Effector memory CD4-positive, alpha-beta T cell (primary cell): ENCODE measurements around the gene TPH2.

ENCODE experiments used
- DNase-seq, 3 donors: peaks; one replicate each; pipeline ENCODE4 v3.0.0-alpha.2; 2020
- H3K27ac ChIP-seq: 2 replicates; pipeline ENCODE4 v1.7.0; 2013; ENCODE audit warnings: mild to moderate bottlenecking, low read length, moderate library complexity; ENCODE audit not compliant: insufficient read depth, poor library complexity, severe bottlenecking
- H3K27me3 ChIP-seq: replicated peaks from 2 replicates; pipeline ENCODE4 v1.7.0; 2013; ENCODE audit warnings: mild to moderate bottlenecking, low read length; ENCODE audit not compliant: insufficient read depth, control insufficient read depth, poor library complexity, severe bottlenecking
- H3K36me3 ChIP-seq: 2 replicates; pipeline ENCODE4 v1.7.0; 2013; ENCODE audit warnings: mild to moderate bottlenecking, low read length, moderate library complexity; ENCODE audit not compliant: control insufficient read depth, insufficient read depth
- H3K4me1 ChIP-seq: 2 replicates; pipeline ENCODE4 v1.7.0; 2013; ENCODE audit warnings: low read length, mild to moderate bottlenecking; ENCODE audit not compliant: control insufficient read depth, insufficient read depth, poor library complexity, severe bottlenecking
- H3K4me3 ChIP-seq: 2 replicates; pipeline ENCODE4 v1.7.0; 2013; ENCODE audit warnings: low read length, low read depth, mild to moderate bottlenecking; ENCODE audit not compliant: insufficient read depth, poor library complexity, severe bottlenecking
- H3K9me3 ChIP-seq: 2 replicates; pipeline ENCODE4 v1.7.0; 2013; ENCODE audit warnings: mild to moderate bottlenecking, low read length, moderate library complexity; ENCODE audit not compliant: control insufficient read depth

TPH2 gene

GRCh38 chr12:71981149-71981548, 42.5 kb downstream of the TPH2 start:
- no peak for DNase-seq
- Histone ChIP-seq H3K36me3 (no peaks in the 10 kb centered on the region), H3K27me3 (no peaks in the 10 kb centered on the region), H3K9me3 (no peaks in the 10 kb centered on the region), H3K27ac (no peak overlapping the region), H3K4me3 (no peak overlapping the region), H3K4me1 (no peaks in the 10 kb centered on the region)

- no peak for DNase-seq
- Histone ChIP-seq H3K36me3 (no peaks in the 10 kb centered on the region), H3K27me3 (no peaks in the 10 kb centered on the region), H3K27ac (no peak overlapping the region), H3K9me3 (no peaks in the 10 kb centered on the region), H3K4me3 (no peak overlapping the region), H3K4me1 (no peaks in the 10 kb centered on the region)
Observed at GRCh38 chr12:71994715-71995114, 56.1 kb downstream of the TPH2 start.

- Histone ChIP-seq H3K27me3 (no peaks in the 10 kb centered on the region), H3K9me3 (no peaks in the 10 kb centered on the region)
- DNase-seq: no peak
Observed at GRCh38 chr12:71999795-72000194, 61.1 kb downstream of the TPH2 start.

GRCh38 chr12:72000969-72001648, 62.5 kb downstream of the TPH2 start:
- no peak overlapping the region for H3K27ac ChIP-seq
- no peaks in the 10 kb centered on the region for H3K27me3 ChIP-seq
- no peaks in the 10 kb centered on the region for H3K4me1 ChIP-seq
- no peaks in the 10 kb centered on the region for H3K36me3 ChIP-seq
- no peak overlapping the region for H3K4me3 ChIP-seq
- no peak for DNase-seq
- no peaks in the 10 kb centered on the region for H3K9me3 ChIP-seq

More at GRCh38 chr12:71999795-72000194, 61.1 kb downstream of the TPH2 start:
- Histone ChIP-seq H3K36me3 (no peaks in the 10 kb centered on the region), H3K4me1 (no peaks in the 10 kb centered on the region), H3K27ac (no peak overlapping the region), H3K4me3 (no peak overlapping the region)

GRCh38 chr12:72006766-72007165, 68.1 kb downstream of the TPH2 start:
- no peak overlapping the region for H3K27ac ChIP-seq
- no peaks in the 10 kb centered on the region for H3K4me1 ChIP-seq
- H3K27me3 ChIP-seq: no peaks in the 10 kb centered on the region
- no peak overlapping the region for H3K4me3 ChIP-seq
- no peaks in the 10 kb centered on the region for H3K9me3 ChIP-seq
- no peak for DNase-seq
- H3K36me3 ChIP-seq: no peaks in the 10 kb centered on the region

GRCh38 chr12:72010356-72010755, 71.7 kb downstream of the TPH2 start:
- Histone ChIP-seq H3K4me3 (no peak overlapping the region), H3K36me3 (no peaks in the 10 kb centered on the region), H3K27ac (no peak overlapping the region), H3K4me1 (no peaks in the 10 kb centered on the region), H3K27me3 (no peaks in the 10 kb centered on the region), H3K9me3 (no peaks in the 10 kb centered on the region)
- DNase-seq: no peak

DNA sequence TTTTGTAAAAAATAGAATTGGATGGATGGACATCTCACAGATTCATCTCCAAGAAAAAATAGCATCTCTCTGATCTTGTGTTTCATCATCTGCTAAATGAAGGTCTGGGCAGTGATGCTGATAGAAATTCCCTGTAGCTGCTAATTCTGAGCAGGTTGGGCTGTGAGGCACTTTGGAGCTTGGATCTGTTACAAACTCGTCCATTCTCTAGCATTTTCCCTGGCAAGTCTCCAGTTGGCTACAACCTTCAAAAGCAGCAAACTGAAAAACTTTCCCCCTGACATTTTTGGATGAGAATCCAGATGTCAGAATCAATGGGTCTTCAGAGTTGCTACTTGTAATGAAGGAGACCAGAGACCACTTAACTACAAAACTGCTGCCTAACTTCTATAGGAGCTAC, 72.7 kb downstream of the TPH2 start:
- DNase-seq: no peak
- Histone ChIP-seq H3K4me3 (no peak overlapping the region), H3K36me3 (no peaks in the 10 kb centered on the region), H3K27ac (no peak overlapping the region), H3K27me3 (no peaks in the 10 kb centered on the region), H3K9me3 (no peaks in the 10 kb centered on the region), H3K4me1 (no peaks in the 10 kb centered on the region)

GRCh38 chr12:72012874-72013273, 74.2 kb downstream of the TPH2 start:
- Histone ChIP-seq H3K4me3 (no peak overlapping the region), H3K27ac (no peak overlapping the region), H3K27me3 (no peaks in the 10 kb centered on the region), H3K9me3 (no peaks in the 10 kb centered on the region), H3K36me3 (no peaks in the 10 kb centered on the region), H3K4me1 (no peaks in the 10 kb centered on the region)
- no peak for DNase-seq

GRCh38 chr12:72015895-72016294, 77.2 kb downstream of the TPH2 start:
- Histone ChIP-seq H3K4me1 (no peaks in the 10 kb centered on the region), H3K36me3 (no peaks in the 10 kb centered on the region), H3K27me3 (no peaks in the 10 kb centered on the region), H3K27ac (no peak overlapping the region), H3K9me3 (no peaks in the 10 kb centered on the region), H3K4me3 (no peak overlapping the region)
- no peak for DNase-seq

DNA sequence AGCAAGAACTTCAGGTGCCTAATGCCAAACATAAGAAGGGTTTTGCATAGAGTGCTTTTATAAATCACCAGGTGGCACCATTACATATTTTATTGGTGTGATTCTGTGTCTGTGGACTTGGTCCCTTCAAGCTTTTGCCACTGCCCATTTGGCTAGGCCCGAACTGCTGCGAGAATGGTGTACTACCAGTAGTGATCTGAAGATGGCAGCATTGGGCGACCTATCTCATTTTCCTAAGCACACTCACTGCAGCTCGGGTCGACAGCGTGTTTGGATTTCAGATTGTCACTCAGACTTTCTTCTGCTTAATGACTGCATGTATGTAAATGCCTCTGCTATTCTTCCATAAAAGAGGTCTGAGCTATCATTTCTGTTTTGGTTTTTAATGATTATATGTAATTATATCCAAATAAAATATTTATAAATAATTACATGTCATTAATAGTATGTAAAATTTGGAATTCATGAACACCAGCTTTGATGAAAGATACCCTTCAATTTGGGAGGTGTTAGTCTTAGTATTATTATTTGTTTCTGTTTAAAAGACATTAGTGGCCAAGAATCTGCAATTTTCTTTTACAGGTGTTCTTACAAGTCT, 78.5 kb downstream of the TPH2 start:
- DNase-seq: peak; percentile 4 to 13 (median 12)
- Histone ChIP-seq H3K36me3 (no peaks in the 10 kb centered on the region), H3K27ac (no peak overlapping the region), H3K27me3 (no peaks in the 10 kb centered on the region), H3K9me3 (no peaks in the 10 kb centered on the region), H3K4me3 (no peak overlapping the region), H3K4me1 (no peaks in the 10 kb centered on the region)
